ENCODE data around the gene MDFIC.

GRCh38 chr7:114943530-114943929 lies 21.6 kb downstream of the MDFIC start:
- TF ChIP-seq, protein P1, sequence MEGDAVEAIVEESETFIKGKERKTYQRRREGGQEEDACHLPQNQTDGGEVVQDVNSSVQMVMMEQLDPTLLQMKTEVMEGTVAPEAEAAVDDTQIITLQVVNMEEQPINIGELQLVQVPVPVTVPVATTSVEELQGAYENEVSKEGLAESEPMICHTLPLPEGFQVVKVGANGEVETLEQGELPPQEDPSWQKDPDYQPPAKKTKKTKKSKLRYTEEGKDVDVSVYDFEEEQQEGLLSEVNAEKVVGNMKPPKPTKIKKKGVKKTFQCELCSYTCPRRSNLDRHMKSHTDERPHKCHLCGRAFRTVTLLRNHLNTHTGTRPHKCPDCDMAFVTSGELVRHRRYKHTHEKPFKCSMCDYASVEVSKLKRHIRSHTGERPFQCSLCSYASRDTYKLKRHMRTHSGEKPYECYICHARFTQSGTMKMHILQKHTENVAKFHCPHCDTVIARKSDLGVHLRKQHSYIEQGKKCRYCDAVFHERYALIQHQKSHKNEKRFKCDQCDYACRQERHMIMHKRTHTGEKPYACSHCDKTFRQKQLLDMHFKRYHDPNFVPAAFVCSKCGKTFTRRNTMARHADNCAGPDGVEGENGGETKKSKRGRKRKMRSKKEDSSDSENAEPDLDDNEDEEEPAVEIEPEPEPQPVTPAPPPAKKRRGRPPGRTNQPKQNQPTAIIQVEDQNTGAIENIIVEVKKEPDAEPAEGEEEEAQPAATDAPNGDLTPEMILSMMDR (IDR thresholded peaks at IDR 0.05): no peak
- TF ChIP-seq POLR2AphosphoS5 (IDR thresholded peaks at IDR 0.05; ENCODE audit: low read depth, low read length): no peak
